Neural progenitor cell (in vitro differentiated cells): ENCODE measurements around the gene DLGAP3. TPM values are rescaled to one million over a fixed set of nuclear protein-coding genes. Genes with fewer than 3 reads are reported as not detected.
A peak's percentile ranks its signal among the peaks of the same experiment; 100 is the strongest.

Source experiments
- DNase-seq: peaks from one replicate; pipeline ENCODE4 v3.0.0-alpha.2; 2016; ENCODE audit warnings: low spot score
- H2AFZ ChIP-seq: fragments of 200-600 bp; sonication (generic); replicated peaks from 2 replicates; pipeline ENCODE4 v1.6.1; 2016; ENCODE audit warnings: antibody characterized with exemption
- H3F3A ChIP-seq: fragments of 200-600 bp; sonication (generic); 2 replicates; pipeline ENCODE4 v1.6.1; 2016; ENCODE audit warnings: antibody characterized with exemption, low read depth
- H3K27ac ChIP-seq: fragments of 200-600 bp; sonication (generic); 2 replicates; pipeline ENCODE4 v1.5.1; 2016; ENCODE audit warnings: mild to moderate bottlenecking
- H3K27me3 ChIP-seq: fragments of 200-600 bp; sonication (generic); 2 replicates; pipeline ENCODE4 v1.6.1; 2016; ENCODE audit warnings: mild to moderate bottlenecking, moderate library complexity
- H3K36me3 ChIP-seq: fragments of 200-600 bp; sonication (generic); 2 replicates; pipeline ENCODE4 v1.5.1; 2016
- H3K4me1 ChIP-seq: fragments of 200-600 bp; sonication (generic); 2 replicates; pipeline ENCODE4 v1.6.1; 2016; ENCODE audit warnings: mixed run types
- H3K4me2 ChIP-seq: fragments of 200-600 bp; sonication (generic); 2 replicates; pipeline ENCODE4 v1.6.1; 2016
- H3K4me3 ChIP-seq: fragments of 200-600 bp; sonication (generic); 2 replicates; pipeline ENCODE4 v1.5.1; 2016
- H3K79me2 ChIP-seq: fragments of 200-600 bp; sonication (generic); 2 replicates; pipeline ENCODE4 v1.6.1; 2016; ENCODE audit warnings: low read depth
- H3K9ac ChIP-seq: fragments of 200-600 bp; sonication (generic); 2 replicates; pipeline ENCODE4 v1.6.1; 2016
- H3K9me3 ChIP-seq: fragments of 200-600 bp; sonication (generic); 2 replicates; pipeline ENCODE4 v1.5.1; 2016; ENCODE audit warnings: low read depth
- H4K20me1 ChIP-seq: fragments of 200-600 bp; sonication (generic); 2 replicates; pipeline ENCODE4 v1.6.1; 2016; ENCODE audit warnings: low read depth
- H3K27ac Mint-ChIP-seq: 3 replicates; pipeline ENCODE4 v1.8.0; 2021; ENCODE audit warnings: mixed read lengths
- H3K27me3 Mint-ChIP-seq: 2 replicates; pipeline ENCODE4 v1.8.0; 2022; ENCODE audit warnings: low read depth, mild to moderate bottlenecking, inconsistent platforms, moderate library complexity, mixed read lengths; ENCODE audit not compliant: insufficient read depth
- H3K36me3 Mint-ChIP-seq: 3 replicates; pipeline ENCODE4 v1.8.0; 2021; ENCODE audit warnings: mixed read lengths
- H3K4me1 Mint-ChIP-seq: 3 replicates; pipeline ENCODE4 v1.8.0; 2021; ENCODE audit warnings: mixed read lengths
- H3K4me3 Mint-ChIP-seq: 3 replicates; pipeline ENCODE4 v1.8.0; 2021; ENCODE audit warnings: mild to moderate bottlenecking, moderate library complexity, mixed read lengths
- H3K9me3 Mint-ChIP-seq: 3 replicates; pipeline ENCODE4 v1.8.0; 2020; ENCODE audit warnings: mixed read lengths
- EZH2 ChIP-seq: fragments of 200-600 bp; sonication (generic); IDR thresholded peaks from 2 replicates; pipeline ENCODE4 v1.6.1; 2017; ENCODE audit warnings: antibody characterized with exemption, mild to moderate bottlenecking, moderate library complexity
- EZH2phosphoT487 ChIP-seq: fragments of 200-600 bp; sonication (generic); IDR thresholded peaks from 2 replicates; pipeline ENCODE4 v1.6.1; 2017; ENCODE audit warnings: antibody characterized with exemption
- total RNA-seq: library from RNA; depleted of rRNA; stranded (reverse); fragments of >200 nt; gene quantifications from 2 replicates; pipeline ENCODE4 v1.2.3, GENCODE V29; 2015; ENCODE audit warnings: low replicate concordance
- TF ChIP-seq, protein P1 (sequence below): fragments of 200-600 bp; sonication (generic); IDR thresholded peaks from 2 replicates; pipeline ENCODE4 v1.5.1; 2017; ENCODE audit warnings: antibody characterized with exemption, mild to moderate bottlenecking

Gene DLGAP3
- total RNA-seq, 1 donor from 2014 or later: not detected

- H2AFZ ChIP-seq: no peak overlapping the region
- H3K4me3 Mint-ChIP-seq: peak overlapping the region; percentile 75
- no peak overlapping the region for H3K4me2 ChIP-seq
- H3K36me3 Mint-ChIP-seq: no peaks in the 10 kb centered on the region
- no peaks in the 10 kb centered on the region for H3F3A ChIP-seq
- H3K27me3 Mint-ChIP-seq: peaks cover 24% of the 10 kb centered on the region
- no peaks in the 10 kb centered on the region for H3K9me3 ChIP-seq
- H4K20me1 ChIP-seq: peaks cover 15% of the 10 kb centered on the region
- no peaks in the 10 kb centered on the region for H3K79me2 ChIP-seq
- H3K4me1 Mint-ChIP-seq: no peaks in the 10 kb centered on the region
- peaks cover 90% of the 10 kb centered on the region for H3K27me3 ChIP-seq
- DNase-seq: no peak
- TF ChIP-seq EZH2phosphoT487 (no peak), EZH2 (no peak)
- TF ChIP-seq, protein P1, sequence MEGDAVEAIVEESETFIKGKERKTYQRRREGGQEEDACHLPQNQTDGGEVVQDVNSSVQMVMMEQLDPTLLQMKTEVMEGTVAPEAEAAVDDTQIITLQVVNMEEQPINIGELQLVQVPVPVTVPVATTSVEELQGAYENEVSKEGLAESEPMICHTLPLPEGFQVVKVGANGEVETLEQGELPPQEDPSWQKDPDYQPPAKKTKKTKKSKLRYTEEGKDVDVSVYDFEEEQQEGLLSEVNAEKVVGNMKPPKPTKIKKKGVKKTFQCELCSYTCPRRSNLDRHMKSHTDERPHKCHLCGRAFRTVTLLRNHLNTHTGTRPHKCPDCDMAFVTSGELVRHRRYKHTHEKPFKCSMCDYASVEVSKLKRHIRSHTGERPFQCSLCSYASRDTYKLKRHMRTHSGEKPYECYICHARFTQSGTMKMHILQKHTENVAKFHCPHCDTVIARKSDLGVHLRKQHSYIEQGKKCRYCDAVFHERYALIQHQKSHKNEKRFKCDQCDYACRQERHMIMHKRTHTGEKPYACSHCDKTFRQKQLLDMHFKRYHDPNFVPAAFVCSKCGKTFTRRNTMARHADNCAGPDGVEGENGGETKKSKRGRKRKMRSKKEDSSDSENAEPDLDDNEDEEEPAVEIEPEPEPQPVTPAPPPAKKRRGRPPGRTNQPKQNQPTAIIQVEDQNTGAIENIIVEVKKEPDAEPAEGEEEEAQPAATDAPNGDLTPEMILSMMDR: no peak
- H3K27ac ChIP-seq: no peak overlapping the region
- no peaks in the 10 kb centered on the region for H3K4me1 ChIP-seq
- no peaks in the 10 kb centered on the region for H3K9me3 Mint-ChIP-seq
- H3K4me3 ChIP-seq: no peak overlapping the region
- H3K27ac Mint-ChIP-seq: no peak overlapping the region
- no peaks in the 10 kb centered on the region for H3K36me3 ChIP-seq
- H3K9ac ChIP-seq: no peak overlapping the region
Observed at GRCh38 chr1:34884536-34884935, 44.9 kb downstream of the DLGAP3 start.

DNA sequence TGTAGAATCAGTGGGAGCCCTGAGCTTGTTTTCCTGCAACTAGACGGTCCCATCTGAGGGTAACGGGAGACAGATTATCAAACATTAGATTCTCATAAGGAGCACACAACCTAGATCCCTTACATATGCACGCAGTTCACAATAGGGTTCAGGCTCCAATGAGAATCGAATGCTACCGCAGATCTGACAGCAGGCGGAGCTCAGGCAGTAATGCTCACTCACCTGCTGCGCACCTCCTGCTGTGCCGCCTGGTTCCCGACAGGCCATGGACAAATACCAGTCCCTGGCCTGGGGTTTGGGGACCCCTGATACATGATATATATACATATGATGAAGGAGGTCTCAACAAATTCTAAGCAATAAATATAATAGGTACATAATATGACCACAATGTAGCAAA lies 50.2 kb downstream of the DLGAP3 start:
- TF ChIP-seq EZH2: no peak
- TF ChIP-seq, protein P1: no peak
- no peak for TF ChIP-seq EZH2phosphoT487
- DNase-seq: peak; percentile 59
- no peaks in the 10 kb centered on the region for H3K9me3 Mint-ChIP-seq
- H3K36me3 Mint-ChIP-seq: no peaks in the 10 kb centered on the region
- Histone ChIP-seq H2AFZ (no peak overlapping the region), H3F3A (no peaks in the 10 kb centered on the region), H3K27ac (no peak overlapping the region), H3K4me1 (no peaks in the 10 kb centered on the region), H3K9ac (no peak overlapping the region), H4K20me1 (no peaks in the 10 kb centered on the region), H3K36me3 (no peaks in the 10 kb centered on the region), H3K4me2 (peak overlapping the region; percentile 53), H3K27me3 (peaks cover 42% of the 10 kb centered on the region), H3K4me3 (no peak overlapping the region), H3K79me2 (no peaks in the 10 kb centered on the region), H3K9me3 (no peaks in the 10 kb centered on the region)
- H3K27me3 Mint-ChIP-seq: peaks cover 8% of the 10 kb centered on the region
- no peaks in the 10 kb centered on the region for H3K4me1 Mint-ChIP-seq
- no peak overlapping the region for H3K27ac Mint-ChIP-seq
- no peak overlapping the region for H3K4me3 Mint-ChIP-seq

- Histone ChIP-seq H3K9ac (no peak overlapping the region), H3K79me2 (no peaks in the 10 kb centered on the region), H3K27me3 (peaks cover 31% of the 10 kb centered on the region), H4K20me1 (no peaks in the 10 kb centered on the region), H3K4me2 (no peak overlapping the region), H3K27ac (no peak overlapping the region), H3K4me3 (no peak overlapping the region), H3F3A (no peaks in the 10 kb centered on the region), H2AFZ (no peak overlapping the region), H3K36me3 (no peaks in the 10 kb centered on the region), H3K4me1 (no peaks in the 10 kb centered on the region), H3K9me3 (no peaks in the 10 kb centered on the region)
- Mint-ChIP-seq H3K9me3 (no peaks in the 10 kb centered on the region), H3K4me1 (no peaks in the 10 kb centered on the region), H3K4me3 (no peak overlapping the region), H3K27ac (no peak overlapping the region), H3K27me3 (peaks cover 4% of the 10 kb centered on the region), H3K36me3 (no peaks in the 10 kb centered on the region)
- no peak for DNase-seq
- TF ChIP-seq, protein P1: no peak
- TF ChIP-seq EZH2: no peak
- no peak for TF ChIP-seq EZH2phosphoT487
Observed at GRCh38 chr1:34876406-34876805, 53.0 kb downstream of the DLGAP3 start.
